ENCODE data around the gene YBX3. TPM values are rescaled to one million over a fixed set of nuclear protein-coding genes. Genes with fewer than 3 reads are reported as not detected.

The YBX3 gene
- total and polyA plus RNA-seq, 7 experiments from 2014 or later: 4.5 to 162 (median 6.4) TPM

DNA sequence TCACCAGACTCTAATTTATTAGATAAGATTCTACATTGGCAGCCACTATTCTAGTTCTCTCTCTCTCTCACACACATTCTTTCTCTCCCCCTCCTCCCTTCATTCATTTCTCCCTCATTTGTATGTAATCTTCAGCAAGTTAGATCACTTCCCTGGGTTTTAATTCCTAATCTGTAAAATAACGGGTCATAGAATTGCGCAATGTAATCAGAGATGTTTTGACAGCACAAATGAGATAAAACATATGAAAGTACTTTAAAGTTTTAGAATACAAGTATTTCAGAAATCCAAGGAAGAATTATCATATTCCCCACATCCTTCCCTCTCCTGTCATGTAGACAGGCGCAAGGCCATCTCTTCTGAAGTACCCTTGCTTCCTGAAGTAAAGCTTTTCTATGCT lies 70.9 kb downstream of the YBX3 start:
- no peaks in the 10 kb centered on the region for H3K27me3 ChIP-seq (ENCODE audit: control insufficient read depth in 2 of 2, insufficient read depth in 2 of 2, low read length in 2 of 2)
- no peak overlapping the region for H3K27ac Mint-ChIP-seq
- no peak overlapping the region for H3K27ac ChIP-seq (ENCODE audit: low read depth, low read length)
- ATAC-seq (no peak), DNase-seq (no peak)
- H3K36me3 ChIP-seq (ENCODE audit: control insufficient read depth in 2 of 3, insufficient read depth in 3 of 3, low read length in 3 of 3): no peaks in the 10 kb centered on the region
- CTCF ChIA-PET: no interaction called here
- H3K36me3 Mint-ChIP-seq: peaks cover 0 to 13% (median 8%) of the 10 kb centered on the region in 5 donors
- H3K4me3 Mint-ChIP-seq: no peak overlapping the region
- no peaks in the 10 kb centered on the region for H3K4me1 ChIP-seq (ENCODE audit: control insufficient read depth in 2 of 2, insufficient read depth in 2 of 2, low read length in 2 of 2)
- intact Hi-C loops (cut with micrococcal nuclease): no loop called here
- no peaks in the 10 kb centered on the region for H3K9me3 ChIP-seq (ENCODE audit: control insufficient read depth in 2 of 3, low read length in 3 of 3)
- POLR2A ChIA-PET: no interaction called here
- H3K27me3 Mint-ChIP-seq: peaks cover 7 to 29% (median 14%) of the 10 kb centered on the region in 5 donors
- H3K4me1 Mint-ChIP-seq: peaks cover 0 to 3% (median 0%) of the 10 kb centered on the region in 7 donors
- no peak overlapping the region for H3K4me3 ChIP-seq (ENCODE audit: low read length)
- peaks cover 4 to 23% (median 13%) of the 10 kb centered on the region in 11 donors for H3K9me3 Mint-ChIP-seq

Other genes starting within 250 kb of the YBX3 start
- 1 to 10 TPM in 2 of 5 experiments, under 1 TPM in 2, not detected in 1; 0.37 to 2.0 (median 1.3) TPM for gene EIF2S3B, start 217.4 kb downstream of the YBX3 start, total RNA-seq
- 1 to 10 TPM in 1 of 2 donors, under 1 TPM in 1; 0.27 to 1.5 TPM for gene EIF2S3B, start 217.4 kb downstream of the YBX3 start, polyA plus RNA-seq
- 10 to 100 TPM; 12.1 to 43.1 (median 24.8) TPM for gene MAGOHB, start 109.7 kb downstream of the YBX3 start, total RNA-seq
- 10 to 100 TPM; 26.0 to 61.6 TPM for gene MAGOHB, start 109.7 kb downstream of the YBX3 start, polyA plus RNA-seq
- gene STYK1, start 49.3 kb downstream of the YBX3 start, total RNA-seq: 1 to 10 TPM in 1 of 5 experiments, under 1 TPM in 2, not detected in 2; 0.24 to 1.6 (median 0.34) TPM
- gene STYK1, start 49.3 kb downstream of the YBX3 start, polyA plus RNA-seq: not detected
- not detected for gene TAS2R7, start 79.3 kb upstream of the YBX3 start, total RNA-seq
- not detected for gene TAS2R7, start 79.3 kb upstream of the YBX3 start, polyA plus RNA-seq
- gene TAS2R8, start 84.0 kb upstream of the YBX3 start, total RNA-seq: not detected
- gene TAS2R8, start 84.0 kb upstream of the YBX3 start, polyA plus RNA-seq: not detected
- gene TAS2R9, start 86.8 kb upstream of the YBX3 start, total RNA-seq: not detected
- not detected for gene TAS2R9, start 86.8 kb upstream of the YBX3 start, polyA plus RNA-seq
- 1 to 10 TPM in 1 of 5 experiments, under 1 TPM in 3, not detected in 1; 0.37 to 1.2 (median 0.93) TPM for gene TAS2R10, start 103.0 kb upstream of the YBX3 start, total RNA-seq
- not detected for gene TAS2R10, start 103.0 kb upstream of the YBX3 start, polyA plus RNA-seq
- 1 to 10 TPM; 2.2 to 4.6 (median 3.3) TPM for gene PRR4, start 126.2 kb upstream of the YBX3 start, total RNA-seq
- gene PRR4, start 126.2 kb upstream of the YBX3 start, polyA plus RNA-seq: 1 to 10 TPM; 2.1 to 2.3 TPM
- 10 to 100 TPM; 19.9 to 37.8 (median 29.8) TPM for gene PRH1, start 160.9 kb upstream of the YBX3 start, total RNA-seq
- gene PRH1, start 160.9 kb upstream of the YBX3 start, polyA plus RNA-seq: 10 to 100 TPM in 1 of 2 donors, 1 to 10 TPM in 1; 7.9 to 10.7 TPM
- gene TAS2R13, start 186.2 kb upstream of the YBX3 start, total RNA-seq: 1 to 10 TPM in 4 of 5 experiments, under 1 TPM in 1; 0.72 to 2.1 (median 1.4) TPM
- gene TAS2R13, start 186.2 kb upstream of the YBX3 start, polyA plus RNA-seq: not detected
- under 1 TPM in 2 of 5 experiments, not detected in 3; 0.51 to 0.65 TPM for gene PRH2, start 205.9 kb upstream of the YBX3 start, total RNA-seq
- not detected for gene PRH2, start 205.9 kb upstream of the YBX3 start, polyA plus RNA-seq
- gene TAS2R14, start 215.9 kb upstream of the YBX3 start, total RNA-seq: 1 to 10 TPM; 2.2 to 3.3 (median 2.6) TPM
- under 1 TPM; 0.60 to 0.91 TPM for gene TAS2R14, start 215.9 kb upstream of the YBX3 start, polyA plus RNA-seq